Measurements from ENCODE around the gene CEP57L1. TPM values are rescaled to one million over a fixed set of nuclear protein-coding genes. Genes with fewer than 3 reads are reported as not detected.
A peak's percentile ranks its signal among the peaks of the same experiment; 100 is the strongest.
"Not testable (repeated sequence)": the region's sequence is repeated elsewhere in the genome, so short reads cannot be mapped to it uniquely, and the experiment has no call there.

The CEP57L1 gene
- total and polyA plus RNA-seq, 2 donors (not counting 1 experiment from before 2014, with no cell fraction given): 18.6 to 36.0 TPM

DNA sequence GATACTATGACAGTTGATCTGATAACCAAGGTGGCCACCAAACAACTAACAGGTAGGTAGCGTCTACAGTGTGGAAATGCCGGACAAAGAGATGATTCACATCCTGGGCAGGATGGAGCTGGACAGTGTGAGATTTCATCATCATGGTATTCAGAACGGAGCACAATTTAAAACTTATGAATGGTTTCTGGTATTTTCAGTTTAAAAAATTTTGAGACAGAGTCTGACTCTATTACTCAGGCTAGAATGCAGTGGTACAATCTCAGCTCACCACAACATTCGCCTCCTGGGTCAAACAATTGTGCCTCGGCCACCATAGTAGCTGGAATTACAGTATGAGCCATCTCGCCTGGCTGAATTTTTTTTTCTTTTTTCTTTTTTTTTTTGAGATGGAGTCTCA lies 43.8 kb downstream of the CEP57L1 start:
- H3K79me2 ChIP-seq (ENCODE audit: control insufficient read depth, insufficient read depth, low read length): no peaks in the 10 kb centered on the region
- H3K4me3 ChIP-seq (replicated peaks in 1 of 4; ENCODE audit: control extremely low read depth in 1 of 4, insufficient read depth in 1 of 4, low read depth in 3 of 4, low read length in 4 of 4): no peak overlapping the region
- no peak overlapping the region for H3K27ac ChIP-seq (ENCODE audit: insufficient read depth, low read length)
- no peaks in the 10 kb centered on the region for H3K4me1 ChIP-seq (ENCODE audit: control insufficient read depth, extremely low read depth, insufficient read depth, low read length)
- TF ChIP-seq, protein P1, sequence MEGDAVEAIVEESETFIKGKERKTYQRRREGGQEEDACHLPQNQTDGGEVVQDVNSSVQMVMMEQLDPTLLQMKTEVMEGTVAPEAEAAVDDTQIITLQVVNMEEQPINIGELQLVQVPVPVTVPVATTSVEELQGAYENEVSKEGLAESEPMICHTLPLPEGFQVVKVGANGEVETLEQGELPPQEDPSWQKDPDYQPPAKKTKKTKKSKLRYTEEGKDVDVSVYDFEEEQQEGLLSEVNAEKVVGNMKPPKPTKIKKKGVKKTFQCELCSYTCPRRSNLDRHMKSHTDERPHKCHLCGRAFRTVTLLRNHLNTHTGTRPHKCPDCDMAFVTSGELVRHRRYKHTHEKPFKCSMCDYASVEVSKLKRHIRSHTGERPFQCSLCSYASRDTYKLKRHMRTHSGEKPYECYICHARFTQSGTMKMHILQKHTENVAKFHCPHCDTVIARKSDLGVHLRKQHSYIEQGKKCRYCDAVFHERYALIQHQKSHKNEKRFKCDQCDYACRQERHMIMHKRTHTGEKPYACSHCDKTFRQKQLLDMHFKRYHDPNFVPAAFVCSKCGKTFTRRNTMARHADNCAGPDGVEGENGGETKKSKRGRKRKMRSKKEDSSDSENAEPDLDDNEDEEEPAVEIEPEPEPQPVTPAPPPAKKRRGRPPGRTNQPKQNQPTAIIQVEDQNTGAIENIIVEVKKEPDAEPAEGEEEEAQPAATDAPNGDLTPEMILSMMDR (conservative IDR thresholded peaks at IDR 0.05 in 1 of 2, IDR thresholded peaks at IDR 0.05 in 1 of 2; ENCODE audit: low read depth in 1 of 2, low read length in 2 of 2): no peak
- no peak for TF ChIP-seq EZH2 (IDR thresholded peaks at IDR 0.05; ENCODE audit: low read length, missing control alignments)
- H3K36me3 ChIP-seq (ENCODE audit: control insufficient read depth, insufficient read depth, low read length): no peaks in the 10 kb centered on the region
- H4K20me1 ChIP-seq (ENCODE audit: control insufficient read depth, extremely low read depth, insufficient read depth, low read length): no peaks in the 10 kb centered on the region
- H3K27me3 ChIP-seq (ENCODE audit: control insufficient read depth, insufficient read depth, low read length): no peaks in the 10 kb centered on the region
- no peak overlapping the region for H3K4me2 ChIP-seq (ENCODE audit: extremely low read depth, insufficient read depth, low read length)
- H3K9ac ChIP-seq (ENCODE audit: insufficient read depth, low read length): no peak overlapping the region
- H2AFZ ChIP-seq (ENCODE audit: low read length): no peak overlapping the region
- DNase-seq (ENCODE audit: low read depth in 2 of 2): peak; percentile 31 to 75
- H3K9me3 ChIP-seq (ENCODE audit: control insufficient read depth, insufficient read depth, low read depth, low read length): no peaks in the 10 kb centered on the region

DNA sequence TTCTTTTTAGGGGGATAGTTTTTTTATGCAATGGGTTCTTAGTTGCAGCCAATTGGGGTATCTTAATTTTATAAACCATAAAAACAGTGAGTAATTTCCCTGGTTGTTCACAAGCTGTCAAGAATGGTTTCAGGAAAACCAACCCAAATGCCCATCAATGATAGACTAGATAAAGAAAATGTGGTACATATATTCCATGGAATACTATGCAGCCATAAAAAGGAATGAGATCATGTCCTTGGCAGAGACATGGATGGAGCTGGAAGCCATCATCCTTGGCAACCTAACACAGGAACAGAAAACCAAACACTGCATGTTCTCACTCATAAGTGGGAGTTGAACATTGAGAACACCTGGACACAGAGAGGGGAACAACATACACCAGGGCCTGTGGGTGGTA lies 46.8 kb downstream of the CEP57L1 start:
- H3K4me3 ChIP-seq (replicated peaks in 1 of 4; ENCODE audit: control extremely low read depth in 1 of 4, insufficient read depth in 1 of 4, low read depth in 3 of 4, low read length in 4 of 4); H3K36me3 ChIP-seq (ENCODE audit: control insufficient read depth, insufficient read depth, low read length); H4K20me1 ChIP-seq (ENCODE audit: control insufficient read depth, extremely low read depth, insufficient read depth, low read length); H3K4me2 ChIP-seq (ENCODE audit: extremely low read depth, insufficient read depth, low read length); H3K9me3 ChIP-seq (ENCODE audit: control insufficient read depth, insufficient read depth, low read depth, low read length); H3K9ac ChIP-seq (ENCODE audit: insufficient read depth, low read length); H3K4me1 ChIP-seq (ENCODE audit: control insufficient read depth, extremely low read depth, insufficient read depth, low read length); H3K79me2 ChIP-seq (ENCODE audit: control insufficient read depth, insufficient read depth, low read length); DNase-seq (ENCODE audit: low read depth in 2 of 2); H3K27ac ChIP-seq (ENCODE audit: insufficient read depth, low read length); H2AFZ ChIP-seq (ENCODE audit: low read length); H3K27me3 ChIP-seq (ENCODE audit: control insufficient read depth, insufficient read depth, low read length): not testable (repeated sequence)

DNA sequence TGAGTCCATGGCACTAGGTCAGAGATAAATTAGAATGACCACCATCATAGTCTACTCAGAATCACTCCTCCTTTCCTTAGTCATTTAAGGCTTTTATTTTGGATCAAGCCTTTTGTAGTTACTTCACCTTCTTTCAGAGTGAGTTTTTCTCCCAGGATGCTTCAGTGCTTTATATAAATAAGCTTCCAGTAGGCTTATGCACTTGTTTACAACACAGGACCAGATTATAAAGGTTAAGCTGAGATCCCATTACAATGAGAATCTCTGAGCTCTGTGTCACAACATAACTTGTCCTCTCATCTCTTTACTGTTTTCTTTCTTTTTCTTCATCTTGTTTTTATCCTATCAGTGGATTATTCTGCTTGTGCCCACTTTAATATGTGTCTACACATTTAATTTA lies 47.9 kb downstream of the CEP57L1 start:
- no peaks in the 10 kb centered on the region for H3K27me3 ChIP-seq (ENCODE audit: control insufficient read depth, insufficient read depth, low read length)
- no peak overlapping the region for H2AFZ ChIP-seq (ENCODE audit: low read length)
- no peak for TF ChIP-seq EZH2 (IDR thresholded peaks at IDR 0.05; ENCODE audit: low read length, missing control alignments)
- TF ChIP-seq, protein P1 (conservative IDR thresholded peaks at IDR 0.05 in 1 of 2, IDR thresholded peaks at IDR 0.05 in 1 of 2; ENCODE audit: low read depth in 1 of 2, low read length in 2 of 2): no peak
- H3K9me3 ChIP-seq (ENCODE audit: control insufficient read depth, insufficient read depth, low read depth, low read length): no peaks in the 10 kb centered on the region
- H3K9ac ChIP-seq (ENCODE audit: insufficient read depth, low read length): no peak overlapping the region
- no peak overlapping the region for H3K4me3 ChIP-seq (replicated peaks in 1 of 4; ENCODE audit: control extremely low read depth in 1 of 4, insufficient read depth in 1 of 4, low read depth in 3 of 4, low read length in 4 of 4)
- DNase-seq (ENCODE audit: low read depth in 2 of 2): peak in 1 of 2 donors; percentile 15
- H4K20me1 ChIP-seq (ENCODE audit: control insufficient read depth, extremely low read depth, insufficient read depth, low read length): no peaks in the 10 kb centered on the region
- no peaks in the 10 kb centered on the region for H3K79me2 ChIP-seq (ENCODE audit: control insufficient read depth, insufficient read depth, low read length)
- H3K27ac ChIP-seq (ENCODE audit: insufficient read depth, low read length): no peak overlapping the region
- H3K4me1 ChIP-seq (ENCODE audit: control insufficient read depth, extremely low read depth, insufficient read depth, low read length): no peaks in the 10 kb centered on the region
- H3K4me2 ChIP-seq (ENCODE audit: extremely low read depth, insufficient read depth, low read length): no peak overlapping the region
- no peaks in the 10 kb centered on the region for H3K36me3 ChIP-seq (ENCODE audit: control insufficient read depth, insufficient read depth, low read length)

DNA sequence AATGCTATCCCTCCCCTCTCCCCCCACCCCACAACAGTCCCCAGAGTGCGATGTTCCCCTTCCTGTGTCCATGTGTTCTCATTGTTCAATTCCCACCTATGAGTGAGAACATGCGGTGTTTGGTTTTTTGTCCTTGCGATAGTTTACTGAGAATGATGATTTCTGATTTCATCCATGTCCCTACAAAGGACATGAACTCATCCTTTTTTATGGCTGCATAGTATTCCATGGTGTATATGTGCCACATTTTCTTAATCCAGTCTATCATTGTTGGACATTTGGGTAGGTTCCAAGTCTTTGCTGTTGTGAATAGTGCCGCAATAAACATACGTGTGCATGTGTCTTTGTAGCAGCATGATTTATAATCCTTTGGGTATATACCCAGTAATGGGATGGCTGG lies 52.9 kb downstream of the CEP57L1 start:
- not testable (repeated sequence) for H3K27me3 ChIP-seq (ENCODE audit: control insufficient read depth, insufficient read depth, low read length); H3K4me3 ChIP-seq (replicated peaks in 1 of 4; ENCODE audit: control extremely low read depth in 1 of 4, insufficient read depth in 1 of 4, low read depth in 3 of 4, low read length in 4 of 4); H3K9me3 ChIP-seq (ENCODE audit: control insufficient read depth, insufficient read depth, low read depth, low read length); DNase-seq (ENCODE audit: low read depth in 2 of 2); H3K27ac ChIP-seq (ENCODE audit: insufficient read depth, low read length); H4K20me1 ChIP-seq (ENCODE audit: control insufficient read depth, extremely low read depth, insufficient read depth, low read length); H3K79me2 ChIP-seq (ENCODE audit: control insufficient read depth, insufficient read depth, low read length); H3K4me2 ChIP-seq (ENCODE audit: extremely low read depth, insufficient read depth, low read length); H2AFZ ChIP-seq (ENCODE audit: low read length); H3K4me1 ChIP-seq (ENCODE audit: control insufficient read depth, extremely low read depth, insufficient read depth, low read length); H3K9ac ChIP-seq (ENCODE audit: insufficient read depth, low read length); H3K36me3 ChIP-seq (ENCODE audit: control insufficient read depth, insufficient read depth, low read length)

DNA sequence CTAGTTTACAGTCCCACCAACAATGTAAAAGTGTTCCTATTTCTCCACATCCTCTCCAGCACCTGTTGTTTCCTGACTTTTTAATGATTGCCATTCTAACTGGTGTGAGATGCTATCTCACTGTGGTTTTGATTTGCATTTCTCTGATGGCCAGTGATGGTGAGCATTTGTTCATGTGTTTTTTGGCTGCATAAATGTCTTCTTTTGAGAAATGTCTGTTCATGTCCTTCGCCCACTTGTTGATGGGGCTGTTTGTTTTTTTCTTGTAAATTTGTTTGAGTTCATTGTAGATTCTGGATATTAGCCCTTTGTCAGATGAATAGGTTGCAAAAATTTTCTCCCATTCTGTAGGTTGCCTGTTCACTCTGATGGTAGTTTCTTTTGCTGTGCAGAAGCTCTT lies 53.4 kb downstream of the CEP57L1 start:
- not testable (repeated sequence) for H3K4me1 ChIP-seq (ENCODE audit: control insufficient read depth, extremely low read depth, insufficient read depth, low read length); H3K4me2 ChIP-seq (ENCODE audit: extremely low read depth, insufficient read depth, low read length); H3K36me3 ChIP-seq (ENCODE audit: control insufficient read depth, insufficient read depth, low read length); H2AFZ ChIP-seq (ENCODE audit: low read length); H3K27me3 ChIP-seq (ENCODE audit: control insufficient read depth, insufficient read depth, low read length); H3K9ac ChIP-seq (ENCODE audit: insufficient read depth, low read length); H4K20me1 ChIP-seq (ENCODE audit: control insufficient read depth, extremely low read depth, insufficient read depth, low read length); H3K4me3 ChIP-seq (replicated peaks in 1 of 4; ENCODE audit: control extremely low read depth in 1 of 4, insufficient read depth in 1 of 4, low read depth in 3 of 4, low read length in 4 of 4); DNase-seq (ENCODE audit: low read depth in 2 of 2); H3K9me3 ChIP-seq (ENCODE audit: control insufficient read depth, insufficient read depth, low read depth, low read length); H3K27ac ChIP-seq (ENCODE audit: insufficient read depth, low read length); H3K79me2 ChIP-seq (ENCODE audit: control insufficient read depth, insufficient read depth, low read length)

Data from fibroblast of lung (primary cell).